GM18870 (cell line): Measurements from ENCODE around the gene IL18.
"Not testable (repeated sequence)": the region's sequence is repeated elsewhere in the genome, so short reads cannot be mapped to it uniquely, and the experiment has no call there.

Experiments used
- ATAC-seq: cut with Tn5 transposase; IDR thresholded peaks from one replicate; pipeline ENCODE4 v1.9.1; 2021; ENCODE audit warnings: moderate library complexity; ENCODE audit not compliant: unreplicated experiment

Gene IL18

GRCh38 chr11:112163875-112164685 lies at the start of gene IL18:
Gene IL18, minus strand, starts transcription at chr11:112164094. Its CDS starts 9,041 bp downstream, at chr11:112155053.
- ATAC-seq: no peak

DNA sequence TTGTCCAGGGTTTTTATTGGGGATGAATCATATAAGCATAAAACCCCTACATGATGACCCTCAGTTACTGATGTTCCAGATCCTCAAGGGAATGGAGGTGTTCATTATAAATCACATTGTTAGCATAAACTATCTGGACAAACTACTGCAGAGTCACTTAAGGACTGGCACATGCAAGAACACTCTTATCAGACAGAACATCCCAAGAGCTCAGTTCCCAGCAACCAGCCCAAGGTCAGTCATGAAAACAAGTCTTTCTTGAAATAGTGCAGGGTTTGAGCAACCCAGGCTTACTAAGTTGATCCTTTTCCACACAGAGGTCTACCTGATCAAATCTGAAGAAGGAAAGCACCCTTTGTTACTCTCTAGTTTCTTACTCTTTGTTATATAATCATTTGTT lies 48.8 kb upstream of the IL18 start:
- no peak for ATAC-seq

GRCh38 chr11:112212290-112212689 lies 48.4 kb upstream of the IL18 start:
- ATAC-seq: no peak

DNA sequence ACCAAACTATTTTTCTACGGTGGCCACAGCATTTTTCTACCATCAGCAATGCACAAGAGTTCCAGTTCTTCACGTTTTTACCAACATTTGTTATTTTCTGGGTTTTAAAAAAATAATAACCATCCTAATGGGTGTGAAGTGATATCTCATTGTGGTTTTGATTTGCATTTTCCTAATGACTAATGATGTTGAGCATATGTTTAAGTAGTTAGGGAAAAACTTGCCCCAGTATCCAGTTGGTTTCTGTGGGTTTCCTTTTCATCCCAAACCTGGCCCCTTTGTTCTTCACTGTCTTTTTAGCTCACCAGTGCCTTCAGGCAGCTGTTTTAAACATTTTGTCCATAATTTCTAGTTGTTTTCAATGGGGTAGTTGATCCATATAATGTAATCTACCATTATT lies 47.6 kb upstream of the IL18 start:
- no peak for ATAC-seq

GRCh38 chr11:112210890-112211289 lies 47.0 kb upstream of the IL18 start:
- ATAC-seq: no peak

GRCh38 chr11:112206071-112206470 lies 42.2 kb upstream of the IL18 start:
- ATAC-seq: no peak

GRCh38 chr11:112200252-112200651 lies 36.4 kb upstream of the IL18 start:
- ATAC-seq: no peak

DNA sequence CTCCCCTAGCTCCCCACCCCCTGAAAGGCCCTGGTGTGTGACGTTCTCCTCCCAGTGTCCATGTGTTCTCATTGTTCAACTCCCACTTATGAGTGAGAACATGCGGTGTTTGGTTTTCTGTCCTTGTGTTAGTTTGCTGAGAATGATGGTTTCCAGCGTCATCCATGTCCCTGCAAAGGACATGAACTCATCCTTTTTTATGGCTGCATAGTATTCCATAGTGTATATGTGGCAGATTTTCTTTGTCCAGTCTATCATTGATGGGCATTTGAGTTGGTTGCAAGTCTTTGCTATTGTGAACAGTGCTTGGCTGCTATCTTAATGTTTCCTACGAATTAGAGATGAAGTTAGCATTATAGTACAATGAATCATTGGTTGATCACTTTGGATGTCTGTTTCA lies 35.2 kb upstream of the IL18 start:
- not testable (repeated sequence) for ATAC-seq

DNA sequence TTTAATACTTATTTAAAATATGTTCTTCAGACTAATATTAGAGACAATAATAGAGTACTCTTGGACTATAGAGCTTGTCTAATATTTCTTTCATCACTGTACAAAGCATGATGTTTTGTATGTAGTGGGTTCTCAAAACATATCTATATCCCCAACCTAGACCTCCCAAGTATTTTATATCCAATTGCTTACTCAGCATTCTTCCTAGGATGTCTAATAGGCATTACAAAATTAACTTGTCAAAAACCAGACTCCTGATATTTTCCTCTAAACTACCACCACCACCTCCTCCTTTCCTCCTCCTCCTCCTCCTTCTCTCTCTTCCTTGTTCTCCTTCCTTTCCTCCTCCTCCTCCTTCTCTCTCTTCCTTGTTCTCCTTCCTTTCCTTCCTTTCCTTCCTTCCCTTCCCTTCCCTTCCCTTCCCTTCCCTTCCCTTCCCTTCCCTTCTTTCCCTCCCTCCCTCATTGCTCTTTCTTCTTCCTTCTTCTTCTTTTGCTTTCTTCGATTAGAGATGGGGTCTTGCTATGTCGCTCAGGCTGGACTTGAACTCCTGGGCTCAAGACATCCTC lies 32.7 kb upstream of the IL18 start:
- ATAC-seq: no peak

- ATAC-seq: no peak
These were observed 32.1 kb upstream of the IL18 start for GRCh38 chr11:112195951-112196351.

DNA sequence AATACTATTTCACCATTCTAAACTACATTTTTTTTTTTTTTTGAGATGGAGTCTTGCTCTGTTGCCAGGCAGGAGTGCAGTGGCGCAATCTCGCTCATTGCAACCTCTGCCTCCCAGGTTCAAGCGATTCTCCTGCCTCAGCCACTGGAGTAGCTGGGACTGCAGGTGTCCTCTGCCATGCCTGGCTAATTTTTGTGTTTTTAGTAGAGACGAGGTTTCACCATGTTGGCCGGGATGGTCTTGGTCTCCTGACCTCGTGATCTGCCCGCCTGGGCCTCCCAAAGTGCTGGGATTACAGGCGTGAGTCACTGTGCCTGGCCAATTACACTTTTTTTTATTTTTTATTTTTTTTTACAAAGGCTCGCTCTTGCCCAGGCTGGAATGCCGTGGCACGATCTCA lies 31.2 kb upstream of the IL18 start:
- not testable (repeated sequence) for ATAC-seq

- no peak for ATAC-seq
These were observed 22.4 kb upstream of the IL18 start for GRCh38 chr11:112186304-112186703.

GRCh38 chr11:112185883-112186282 lies 22.0 kb upstream of the IL18 start:
- ATAC-seq: no peak

DNA sequence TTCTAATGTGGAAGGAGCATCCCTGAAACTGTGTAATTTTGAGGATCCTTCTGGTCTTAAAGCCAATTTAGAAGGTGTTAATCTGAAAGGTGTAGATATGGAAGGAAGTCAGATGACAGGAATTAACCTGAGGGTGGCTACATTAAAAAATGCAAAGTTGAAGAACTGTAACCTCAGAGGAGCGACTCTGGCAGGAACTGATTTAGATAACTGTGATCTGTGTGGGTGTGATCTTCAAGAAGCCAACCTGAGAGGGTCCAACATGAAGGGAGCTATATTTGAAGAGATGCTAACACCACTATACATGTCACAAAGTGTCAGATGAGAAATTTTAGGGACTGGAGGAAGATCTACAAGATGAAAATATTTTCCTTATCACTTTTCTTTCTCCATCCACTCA lies 19.0 kb upstream of the IL18 start:
- no peak for ATAC-seq

GRCh38 chr11:112179601-112180000 lies 15.7 kb upstream of the IL18 start:
- peak; percentile 78 for ATAC-seq

DNA sequence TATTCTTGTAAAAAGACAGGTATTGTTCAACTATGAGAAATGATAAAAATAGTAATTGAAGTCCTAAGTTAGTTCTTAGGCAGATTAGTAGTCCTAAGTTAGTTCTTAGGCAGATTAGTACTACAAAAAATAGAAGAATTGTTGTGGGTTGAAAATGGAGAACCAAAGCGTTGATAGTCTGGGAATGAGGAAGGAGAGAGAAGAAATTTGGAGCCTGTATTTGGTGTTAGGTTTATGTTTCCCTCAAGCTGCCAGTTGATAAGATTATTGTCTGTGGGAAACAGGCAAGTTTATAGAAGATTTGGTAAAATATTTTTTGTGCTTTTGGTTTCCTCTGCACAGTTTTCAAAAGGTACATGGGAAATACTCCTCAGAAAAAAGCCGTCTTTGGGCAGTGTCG lies 15.0 kb upstream of the IL18 start:
- no peak for ATAC-seq

- ATAC-seq: no peak
These were observed 14.5 kb upstream of the IL18 start for GRCh38 chr11:112178428-112178827.

GRCh38 chr11:112177589-112177988 lies 13.7 kb upstream of the IL18 start:
- ATAC-seq: no peak

GRCh38 chr11:112176077-112176476 lies 12.2 kb upstream of the IL18 start:
- ATAC-seq: no peak

GRCh38 chr11:112175599-112175952 lies 11.7 kb upstream of the IL18 start:
- no peak for ATAC-seq

GRCh38 chr11:112174789-112175598 lies 11.1 kb upstream of the IL18 start, which contains the start of gene BCO2:
Gene BCO2, plus strand, starts transcription at chr11:112175512. Its CDS starts 90 bp downstream, at chr11:112175602.
- ATAC-seq: no peak

DNA sequence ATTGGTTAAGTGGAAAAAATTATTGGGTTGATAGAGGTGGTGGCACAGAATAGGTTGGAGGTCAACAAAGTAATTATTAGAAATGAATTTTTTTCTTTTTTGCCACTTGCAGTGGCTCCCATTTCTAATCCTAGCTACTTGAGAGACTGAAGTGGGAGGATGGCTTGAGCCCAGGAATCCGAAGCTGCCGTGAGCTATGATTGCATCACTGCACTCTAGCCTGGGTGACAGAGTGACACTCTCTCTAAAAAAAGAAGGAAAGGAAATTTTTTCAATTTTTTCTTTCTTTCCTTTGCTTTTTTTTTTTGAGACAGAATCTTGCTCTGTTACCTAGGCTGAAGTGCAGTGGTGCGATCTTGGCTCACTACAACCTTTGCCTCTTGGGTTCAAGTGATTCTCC lies 9.3 kb upstream of the IL18 start:
- ATAC-seq: no peak
